HL-60/S4 treated with retinoic acid at 250 ng/mL for 4 days and 3 days (cell line): ENCODE data around the gene GZMM.
"Not testable (repeated sequence)": the region's sequence is repeated elsewhere in the genome, so short reads cannot be mapped to it uniquely, and the experiment has no call there.

ENCODE experiments used
- in situ Hi-C: fragments of 300-500 bp; cut with MboI; formaldehyde crosslinking; loops from 2 replicates; pipeline ENCODE4 v1.7.0; 2022; ENCODE audit warnings: low sequenced_read_pairs

GZMM gene

DNA sequence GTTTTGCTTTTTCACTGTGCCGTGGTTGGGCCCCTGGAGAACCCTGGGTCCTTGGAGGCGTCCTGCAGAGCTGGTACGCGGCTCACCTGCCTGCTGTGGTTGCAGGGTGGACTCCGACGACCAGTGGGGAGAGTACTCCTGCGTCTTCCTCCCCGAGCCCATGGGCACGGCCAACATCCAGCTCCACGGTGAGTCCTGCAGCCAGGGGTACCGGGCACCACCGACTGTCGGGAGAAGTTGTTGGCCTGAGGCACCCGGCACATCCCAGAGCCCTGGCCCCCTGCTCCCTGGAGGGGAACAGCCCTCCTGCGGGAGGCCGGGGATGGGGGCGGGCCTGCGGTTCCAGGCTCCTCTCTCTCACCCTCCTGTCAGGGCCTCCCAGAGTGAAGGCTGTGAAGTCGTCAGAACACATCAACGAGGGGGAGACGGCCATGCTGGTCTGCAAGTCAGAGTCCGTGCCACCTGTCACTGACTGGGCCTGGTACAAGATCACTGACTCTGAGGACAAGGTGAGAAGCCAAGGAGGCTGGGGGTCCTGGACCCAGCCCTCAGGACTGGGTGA is 36.5 kb downstream of the GZMM start:
- in situ Hi-C loops, result no loop called here

DNA sequence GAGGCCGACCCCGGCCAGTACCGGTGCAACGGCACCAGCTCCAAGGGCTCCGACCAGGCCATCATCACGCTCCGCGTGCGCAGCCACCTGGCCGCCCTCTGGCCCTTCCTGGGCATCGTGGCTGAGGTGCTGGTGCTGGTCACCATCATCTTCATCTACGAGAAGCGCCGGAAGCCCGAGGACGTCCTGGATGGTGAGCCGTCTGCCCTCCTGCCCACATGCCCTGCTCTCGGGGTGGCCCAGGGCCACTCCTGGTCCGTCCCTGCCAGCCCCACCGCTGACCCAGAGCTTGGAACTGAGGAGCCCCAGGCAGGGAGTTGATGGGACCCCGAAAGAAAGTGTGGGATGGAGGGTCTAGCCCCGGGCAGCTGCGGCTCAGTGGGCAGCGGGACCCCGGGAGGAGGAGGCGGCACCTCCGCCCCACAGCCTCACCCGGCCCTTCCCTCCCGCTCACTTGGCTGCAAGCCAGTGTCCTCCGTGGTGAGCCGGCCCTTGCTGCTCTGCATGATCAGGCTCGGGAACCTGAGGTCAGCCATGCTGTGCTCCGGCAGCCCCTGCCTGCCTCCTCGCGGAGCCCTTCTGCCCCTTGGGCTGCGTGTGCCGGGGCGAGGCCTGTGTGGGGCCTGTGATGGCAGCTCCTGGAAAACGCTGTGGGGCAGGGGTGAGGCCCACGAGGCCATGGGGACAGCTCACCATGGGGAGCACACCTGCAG is 37.7 kb downstream of the GZMM start:
- in situ Hi-C loops, result no loop called here

DNA sequence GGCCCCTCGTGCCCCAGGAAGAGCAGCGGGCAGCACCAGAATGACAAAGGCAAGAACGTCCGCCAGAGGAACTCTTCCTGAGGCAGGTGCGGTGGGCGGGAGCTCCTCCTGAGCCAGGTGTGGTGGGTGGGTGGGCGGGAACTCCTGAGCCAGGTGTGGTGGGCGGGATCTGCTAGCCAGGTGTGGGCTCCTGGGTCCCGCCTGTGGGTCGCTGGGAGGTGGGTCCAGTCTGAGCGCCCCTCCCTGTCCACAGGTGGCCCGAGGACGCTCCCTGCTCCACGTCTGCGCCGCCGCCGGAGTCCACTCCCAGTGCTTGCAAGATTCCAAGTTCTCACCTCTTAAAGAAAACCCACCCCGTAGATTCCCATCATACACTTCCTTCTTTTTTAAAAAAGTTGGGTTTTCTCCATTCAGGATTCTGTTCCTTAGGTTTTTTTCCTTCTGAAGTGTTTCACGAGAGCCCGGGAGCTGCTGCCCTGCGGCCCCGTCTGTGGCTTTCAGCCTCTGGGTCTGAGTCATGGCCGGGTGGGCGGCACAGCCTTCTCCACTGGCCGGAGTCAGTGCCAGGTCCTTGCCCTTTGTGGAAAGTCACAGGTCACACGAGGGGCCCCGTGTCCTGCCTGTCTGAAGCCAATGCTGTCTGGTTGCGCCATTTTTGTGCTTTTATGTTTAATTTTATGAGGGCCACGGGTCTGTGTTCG is 38.8 kb downstream of the GZMM start:
- in situ Hi-C loops, result no loop called here

DNA sequence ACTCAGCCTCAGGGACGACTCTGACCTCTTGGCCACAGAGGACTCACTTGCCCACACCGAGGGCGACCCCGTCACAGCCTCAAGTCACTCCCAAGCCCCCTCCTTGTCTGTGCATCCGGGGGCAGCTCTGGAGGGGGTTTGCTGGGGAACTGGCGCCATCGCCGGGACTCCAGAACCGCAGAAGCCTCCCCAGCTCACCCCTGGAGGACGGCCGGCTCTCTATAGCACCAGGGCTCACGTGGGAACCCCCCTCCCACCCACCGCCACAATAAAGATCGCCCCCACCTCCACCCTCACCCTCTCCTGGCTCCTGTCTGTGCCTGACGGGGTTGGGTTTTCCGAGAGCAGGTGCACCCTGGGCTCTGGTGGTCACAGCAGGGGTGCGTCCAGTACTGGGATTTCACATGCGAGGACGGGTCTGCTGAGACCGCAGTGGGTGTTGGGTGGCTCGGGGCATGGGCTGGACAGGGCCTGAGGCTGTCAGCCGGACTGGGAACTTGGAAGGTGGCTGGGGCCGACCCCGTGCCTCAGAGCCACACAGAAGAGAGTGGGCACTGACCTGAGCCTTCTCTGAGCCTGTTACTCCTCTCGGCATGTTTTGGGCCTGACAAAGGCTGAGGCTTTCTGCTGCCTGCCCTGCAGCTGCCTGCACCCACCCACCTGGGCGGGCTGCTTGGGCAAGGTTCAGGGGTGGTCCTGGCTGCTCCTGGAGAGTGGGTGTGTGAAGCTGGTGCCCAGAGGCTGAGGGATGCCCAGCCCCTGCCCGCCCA is 39.5 kb downstream of the GZMM start:
- in situ Hi-C loops, result no loop called here

DNA sequence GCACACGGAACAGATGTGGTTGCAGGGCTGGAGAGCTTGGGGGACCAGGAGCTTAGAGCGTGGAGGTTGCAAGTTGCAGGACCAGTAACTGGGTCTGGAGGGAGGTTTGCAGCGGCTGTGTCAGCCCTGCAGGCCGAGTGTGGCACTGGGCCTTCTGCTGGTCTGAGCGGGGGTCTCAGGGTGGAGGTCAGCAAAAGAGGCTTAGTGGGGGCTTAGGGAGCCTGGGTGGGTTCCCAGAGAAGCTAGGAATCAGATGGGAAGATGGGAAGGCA is 40.1 kb downstream of the GZMM start:
- in situ Hi-C loops, result no loop called here

DNA sequence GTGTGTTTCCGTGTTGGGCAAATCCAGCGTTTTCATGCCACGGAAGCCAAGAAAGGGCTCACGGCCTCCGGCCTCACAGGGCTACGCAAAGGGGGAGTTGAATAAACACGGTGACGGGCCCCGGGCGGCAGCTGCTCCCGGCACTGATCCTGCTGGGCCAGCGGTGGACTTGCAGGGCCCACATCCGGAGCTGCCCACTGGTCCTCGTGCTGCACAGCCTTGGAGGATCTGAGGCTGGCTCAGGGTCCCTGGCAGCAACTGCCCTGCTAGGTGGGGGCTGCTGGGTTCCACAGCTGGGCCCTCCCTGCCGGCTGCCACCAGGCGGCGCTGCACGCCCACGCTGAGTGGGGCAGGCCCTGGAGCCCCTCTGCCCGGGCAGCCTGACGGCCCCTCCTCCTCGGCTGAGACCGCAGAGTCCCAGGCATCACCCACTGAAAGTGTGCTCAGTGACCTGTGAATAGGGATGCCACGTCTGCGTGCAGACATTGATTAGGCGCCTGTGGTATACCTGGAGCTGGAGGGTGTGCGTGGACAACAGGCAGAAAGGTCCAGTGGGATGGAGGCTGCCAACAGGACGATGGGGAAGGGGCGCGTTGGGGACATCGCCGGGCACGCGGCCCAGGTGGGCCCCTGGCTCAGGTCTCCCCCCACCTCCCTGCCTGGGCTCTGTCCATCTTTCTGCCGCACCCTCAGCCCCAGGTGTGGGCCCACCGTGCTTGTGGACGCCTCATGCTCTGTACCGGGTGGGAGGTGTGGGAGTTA is 40.6 kb downstream of the GZMM start:
- in situ Hi-C loops, result no loop called here

DNA sequence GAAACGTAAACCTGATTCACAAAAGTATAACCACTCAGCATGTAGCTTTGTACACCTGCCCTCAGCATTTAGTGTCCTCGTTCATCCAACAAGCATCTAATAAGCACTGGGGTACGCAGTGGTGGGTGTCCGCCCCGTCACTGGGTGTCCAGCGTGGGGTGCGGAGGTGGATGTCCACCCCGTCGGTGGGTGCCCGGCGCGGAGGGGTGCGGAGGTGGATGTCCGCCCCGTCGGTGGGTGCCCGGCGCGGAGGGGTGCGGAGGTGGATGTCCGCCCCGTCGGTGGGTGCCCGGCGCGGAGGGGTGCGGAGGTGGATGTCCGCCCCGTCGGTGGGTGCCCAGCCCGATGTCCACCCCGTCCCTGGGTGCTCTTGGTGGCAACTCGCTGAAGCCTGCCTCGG is 41.3 kb downstream of the GZMM start:
- in situ Hi-C loops, result not testable (repeated sequence)

DNA sequence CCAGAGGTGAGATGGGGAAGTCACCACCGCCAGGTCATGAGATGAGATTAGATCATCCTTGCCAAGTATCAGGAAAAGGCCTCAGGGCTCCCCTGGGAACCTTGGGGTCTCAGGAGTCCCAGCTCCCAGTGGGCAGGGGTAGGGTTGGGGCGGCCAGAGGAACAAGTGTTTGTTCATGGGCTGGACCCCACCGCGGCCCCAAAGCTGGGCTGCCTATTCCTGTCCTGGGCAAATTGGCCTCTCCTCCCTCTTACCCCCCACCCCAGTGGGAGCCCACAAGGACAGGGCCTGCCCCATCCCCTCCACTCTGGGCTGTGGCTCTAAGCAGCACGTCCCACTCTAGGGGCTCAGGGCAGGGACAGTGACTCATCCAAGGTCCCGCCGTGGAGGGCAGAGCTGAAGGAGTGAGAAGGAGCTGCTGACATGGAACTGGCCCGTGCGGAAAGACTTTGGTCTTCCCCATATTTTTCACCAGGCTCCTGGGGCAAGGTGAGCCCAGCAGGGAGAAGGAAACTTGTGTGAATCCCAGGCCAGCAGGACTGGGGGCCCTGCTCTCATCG is 41.8 kb downstream of the GZMM start:
- in situ Hi-C loops, result no loop called here

DNA sequence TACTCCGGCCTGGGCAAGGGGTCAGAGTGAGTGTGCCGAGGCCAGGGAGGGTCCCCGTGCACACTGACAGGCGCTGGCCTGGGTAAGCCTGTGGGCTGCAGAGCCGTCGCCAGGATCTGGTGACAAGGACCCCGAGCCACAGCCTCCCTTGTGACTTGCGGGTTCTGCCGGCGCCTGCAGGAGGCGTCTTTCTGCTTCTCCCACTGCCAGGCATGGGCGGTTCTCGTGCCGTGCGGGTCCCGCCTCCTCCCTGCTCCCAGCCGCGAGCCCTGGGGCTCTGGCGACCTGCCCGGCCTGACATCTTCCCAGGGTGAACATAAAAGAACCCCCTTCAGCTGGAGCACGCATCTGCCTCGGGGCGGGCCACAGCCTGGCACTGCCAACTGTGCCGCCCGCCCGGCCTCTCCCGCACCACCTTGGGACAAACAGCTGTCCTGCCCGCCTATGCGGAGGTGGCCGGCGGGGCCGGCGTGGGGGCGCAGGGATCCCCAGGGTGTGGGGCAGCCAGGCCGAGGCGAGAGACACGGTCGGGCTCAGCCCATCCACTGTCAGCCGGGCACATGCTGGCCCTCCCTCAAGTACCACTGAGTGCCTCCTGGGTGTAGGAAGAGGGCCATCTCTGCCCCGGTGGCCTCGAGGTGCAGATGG is 44.4 kb downstream of the GZMM start:
- in situ Hi-C loops, result no loop called here

DNA sequence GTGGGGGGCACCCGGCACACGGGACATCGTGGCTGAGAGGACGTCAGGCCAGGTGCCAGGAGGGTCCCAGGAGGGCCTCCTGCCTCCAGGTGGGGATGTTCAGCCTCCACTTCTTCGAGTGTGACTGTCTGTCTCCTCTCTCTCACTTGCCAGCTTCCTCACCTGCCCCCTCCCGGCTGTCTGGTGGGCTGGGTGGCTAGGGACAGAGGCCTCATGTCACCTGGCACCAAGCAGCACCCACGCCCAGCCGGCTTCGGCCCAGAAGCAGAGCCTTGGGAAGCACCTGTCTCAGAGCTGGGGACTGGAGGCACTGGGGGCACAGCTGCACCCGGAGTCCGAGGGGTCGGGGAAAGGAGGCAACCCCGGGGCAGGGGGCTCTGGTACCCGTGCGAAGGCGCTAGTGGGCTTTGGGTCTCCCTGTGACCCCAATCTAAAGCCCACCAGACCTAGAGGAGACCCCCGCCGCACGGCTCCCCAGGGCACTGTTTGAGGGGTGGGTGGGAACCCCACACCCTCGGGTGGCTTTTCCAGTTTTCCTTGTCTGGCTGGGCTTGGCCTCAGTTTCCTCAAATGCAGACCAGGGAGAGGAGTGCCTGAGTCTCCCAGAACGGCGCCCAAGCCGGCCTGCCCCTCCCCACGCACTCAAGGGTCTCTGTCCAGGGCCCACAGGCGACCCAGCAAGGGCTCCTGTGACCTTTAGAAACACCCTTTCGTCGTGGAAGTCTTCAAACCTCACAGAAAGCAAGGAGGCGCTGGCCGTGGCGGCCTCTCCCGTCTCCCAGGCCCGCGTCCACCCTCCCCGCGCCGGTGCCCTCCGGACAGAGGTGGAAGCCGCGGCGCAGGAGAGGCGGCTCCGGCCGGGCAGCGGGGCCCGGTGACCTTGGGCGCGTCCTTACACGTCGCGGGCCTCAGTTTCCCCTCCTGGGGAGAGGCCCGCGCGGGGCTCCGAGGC is 45.2 kb downstream of the GZMM start:
- in situ Hi-C loops, result no loop called here

DNA sequence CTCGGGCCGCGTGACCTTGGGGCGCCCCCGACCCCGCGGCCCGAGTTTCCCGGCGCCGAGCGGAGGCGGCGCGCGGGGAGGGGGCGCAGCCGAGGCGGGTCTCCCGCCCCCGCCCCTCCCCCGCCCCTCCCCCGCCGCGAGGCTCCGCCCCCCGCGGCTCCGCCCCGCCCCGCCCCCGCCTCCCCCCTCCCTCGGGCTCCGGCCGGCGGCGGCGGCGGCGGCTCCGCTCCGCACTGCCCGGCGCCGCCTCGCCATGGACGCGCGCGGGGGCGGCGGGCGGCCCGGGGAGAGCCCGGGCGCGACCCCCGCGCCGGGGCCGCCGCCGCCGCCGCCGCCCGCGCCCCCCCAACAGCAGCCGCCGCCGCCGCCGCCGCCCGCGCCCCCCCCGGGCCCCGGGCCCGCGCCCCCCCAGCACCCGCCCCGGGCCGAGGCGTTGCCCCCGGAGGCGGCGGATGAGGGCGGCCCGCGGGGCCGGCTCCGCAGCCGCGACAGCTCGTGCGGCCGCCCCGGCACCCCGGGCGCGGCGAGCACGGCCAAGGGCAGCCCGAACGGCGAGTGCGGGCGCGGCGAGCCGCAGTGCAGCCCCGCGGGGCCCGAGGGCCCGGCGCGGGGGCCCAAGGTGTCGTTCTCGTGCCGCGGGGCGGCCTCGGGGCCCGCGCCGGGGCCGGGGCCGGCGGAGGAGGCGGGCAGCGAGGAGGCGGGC is 46.0 kb downstream of the GZMM start, which contains the start of gene HCN2:
TSS of gene HCN2 (plus strand) at position 189 of the 703 bp plus-strand sequence. CDS start at position 254, 65 bp downstream.
- in situ Hi-C loops, result no loop called here

DNA sequence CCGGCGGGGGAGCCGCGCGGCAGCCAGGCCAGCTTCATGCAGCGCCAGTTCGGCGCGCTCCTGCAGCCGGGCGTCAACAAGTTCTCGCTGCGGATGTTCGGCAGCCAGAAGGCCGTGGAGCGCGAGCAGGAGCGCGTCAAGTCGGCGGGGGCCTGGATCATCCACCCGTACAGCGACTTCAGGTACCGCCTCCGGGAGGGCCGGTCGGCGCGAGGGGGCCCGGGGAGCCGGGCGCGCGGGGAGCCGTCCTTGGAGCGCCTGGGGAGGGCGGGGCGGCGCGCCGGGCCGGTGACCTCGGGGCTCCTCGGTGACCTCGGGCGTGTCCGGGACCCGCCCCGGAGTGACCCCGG is 46.5 kb downstream of the GZMM start:
- in situ Hi-C loops, result no loop called here

DNA sequence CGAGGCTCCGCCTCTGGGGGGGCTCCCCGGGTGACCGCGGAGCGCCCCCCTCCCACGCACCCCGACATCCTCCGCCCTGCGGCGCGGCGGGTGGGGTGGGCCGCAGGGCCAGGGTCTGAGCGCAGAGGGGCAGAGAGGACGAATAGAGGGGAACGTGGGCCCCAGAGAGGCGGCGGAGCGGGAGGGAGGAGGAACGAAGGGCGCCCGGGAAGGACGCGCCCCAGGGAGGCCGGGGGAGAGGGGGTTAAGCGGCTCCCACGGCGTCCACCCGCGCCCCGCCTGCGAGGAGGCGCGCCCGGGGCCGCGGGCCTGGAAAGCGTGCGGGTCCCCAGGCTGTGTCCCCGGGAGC is 46.9 kb downstream of the GZMM start:
- in situ Hi-C loops, result no loop called here

DNA sequence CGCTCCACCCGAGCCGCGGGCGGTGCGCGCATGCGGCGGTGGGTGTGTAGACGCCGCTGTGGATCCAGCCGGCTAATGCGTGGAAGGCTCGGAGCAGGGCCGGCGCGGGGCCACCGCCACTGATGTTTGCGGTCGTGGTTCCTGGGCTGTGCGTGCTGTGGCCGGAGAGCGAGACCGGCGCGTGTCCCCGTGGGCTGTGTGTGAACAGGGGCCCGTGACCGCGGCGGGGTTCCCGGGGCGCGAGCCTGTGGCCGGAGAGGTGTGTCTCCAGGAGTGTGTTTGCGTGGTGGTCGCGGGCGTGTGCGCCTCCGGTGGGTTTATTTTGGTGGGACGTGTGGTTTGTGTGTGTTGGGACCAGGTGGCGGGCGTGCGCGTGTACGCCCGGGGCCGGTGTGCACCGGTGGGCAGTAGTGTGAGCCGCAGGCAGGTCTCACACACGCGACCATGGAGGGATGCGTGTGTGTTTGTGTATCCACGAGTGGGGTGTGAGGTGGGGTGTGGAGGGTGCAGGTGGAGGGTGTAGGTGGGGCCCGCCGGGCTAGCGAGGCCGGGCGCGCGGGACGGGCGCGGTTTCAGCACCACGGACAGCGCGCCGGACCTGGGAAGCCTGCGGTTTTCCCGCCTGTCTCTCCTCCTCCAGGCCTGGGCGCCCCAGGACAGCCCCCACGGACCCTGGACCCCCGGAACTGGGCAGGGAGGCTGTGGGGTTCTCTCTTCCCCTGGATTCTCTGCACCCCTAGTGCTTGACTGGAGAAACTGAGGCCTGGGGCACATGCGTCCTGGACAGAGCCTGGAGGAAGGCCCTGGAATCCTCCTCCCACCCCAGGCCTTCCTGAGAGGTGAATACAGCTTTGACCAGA is 47.5 kb downstream of the GZMM start:
- in situ Hi-C loops, result no loop called here

DNA sequence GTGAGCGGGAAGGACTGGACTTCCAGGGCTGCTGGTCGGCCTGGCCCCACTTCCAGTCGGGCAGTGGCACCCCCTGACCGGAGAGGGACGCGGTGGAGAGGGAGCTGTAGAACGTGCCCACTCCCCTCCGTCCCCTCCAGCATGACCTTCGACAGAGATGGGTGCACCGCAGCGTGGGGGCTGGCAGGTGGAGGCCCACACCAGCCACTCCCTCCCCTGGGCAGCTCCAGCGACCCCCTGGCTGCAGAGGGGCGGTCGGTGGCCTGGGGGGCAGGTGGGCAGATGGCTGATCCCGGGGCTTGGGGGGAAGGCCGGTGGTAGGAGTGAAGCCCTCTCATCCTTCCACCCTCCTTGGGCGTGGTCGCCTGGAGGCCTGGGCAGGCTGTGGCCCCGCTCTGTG is 48.2 kb downstream of the GZMM start:
- in situ Hi-C loops, result no loop called here

DNA sequence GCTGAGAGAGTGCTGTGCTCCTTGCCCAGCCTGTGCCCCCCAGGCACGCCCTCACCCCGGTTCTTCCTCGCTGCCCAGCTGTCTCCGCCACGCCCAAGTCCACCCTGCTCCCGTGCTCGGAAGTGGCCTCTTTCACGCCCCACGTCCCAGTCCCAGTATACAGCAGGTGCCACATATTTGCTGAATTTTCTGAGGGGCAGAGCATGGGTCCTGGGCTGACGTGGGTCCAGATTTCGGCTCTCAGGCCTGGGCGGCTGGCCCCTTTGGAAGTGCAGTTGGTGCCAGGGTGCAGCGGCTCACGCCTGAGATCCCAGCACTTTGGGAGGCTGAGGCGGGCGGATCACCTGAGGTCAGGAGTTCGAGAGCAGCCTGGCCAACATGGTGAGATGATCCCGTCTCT is 49.2 kb downstream of the GZMM start:
- in situ Hi-C loops, result no loop called here

DNA sequence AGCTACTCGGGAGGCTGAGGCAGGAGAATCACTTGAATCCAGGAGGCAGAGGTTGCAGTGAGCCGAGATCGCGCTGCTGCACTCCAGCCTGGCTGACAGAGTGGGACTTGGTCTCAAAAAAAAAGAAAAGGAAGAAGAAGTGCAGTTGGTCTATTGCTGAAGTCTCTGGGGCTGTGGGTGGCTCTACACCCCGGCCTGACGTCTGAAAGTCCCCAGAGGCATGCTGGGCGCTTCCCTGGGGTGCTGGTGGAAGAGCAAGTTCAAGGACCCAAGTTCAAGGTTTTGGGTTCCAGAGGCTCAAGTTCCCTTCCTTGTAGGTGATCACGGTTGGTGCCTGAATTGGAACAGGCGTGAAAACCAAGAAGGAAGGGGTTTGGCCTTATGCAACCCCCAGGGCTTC is 49.7 kb downstream of the GZMM start:
- in situ Hi-C loops, result no loop called here
